NCI-H187 treated with DMSO at 0.1 percent for 48 hours (cell line): ENCODE results near the gene ADGRB2.

ENCODE experiments used
- DNase-seq: peaks from one replicate; lab custom pipeline; 2025; lab: John Stamatoyannopoulos, UW

Gene ADGRB2

GRCh38 chr1:31763671-31764311 lies 349 bp downstream of the ADGRB2 start:
- DNase-seq: no peak

GRCh38 chr1:31762726-31763670 lies 1.1 kb downstream of the ADGRB2 start:
- DNase-seq: no peak

- no peak for DNase-seq
Observed at GRCh38 chr1:31762323-31762722, 1.8 kb downstream of the ADGRB2 start.

GRCh38 chr1:31761883-31762282 lies 2.3 kb downstream of the ADGRB2 start:
- DNase-seq: no peak

GRCh38 chr1:31760471-31761470 lies 3.4 kb downstream of the ADGRB2 start:
- no peak for DNase-seq

- no peak for DNase-seq
Observed at GRCh38 chr1:31759298-31760023, 4.7 kb downstream of the ADGRB2 start.

GRCh38 chr1:31758823-31759222 lies 5.3 kb downstream of the ADGRB2 start:
- no peak for DNase-seq

- no peak for DNase-seq
Observed at GRCh38 chr1:31757989-31758388, 6.2 kb downstream of the ADGRB2 start.

GRCh38 chr1:31757204-31757679 lies 6.9 kb downstream of the ADGRB2 start:
- DNase-seq: no peak

- DNase-seq: no peak
Observed at GRCh38 chr1:31756578-31756977, 7.6 kb downstream of the ADGRB2 start.

- no peak for DNase-seq
Observed at GRCh38 chr1:31755850-31756492, 8.2 kb downstream of the ADGRB2 start.

GRCh38 chr1:31755197-31755611 lies 8.9 kb downstream of the ADGRB2 start:
- no peak for DNase-seq

- DNase-seq: no peak
Observed at GRCh38 chr1:31754397-31754796, 9.7 kb downstream of the ADGRB2 start.

- no peak for DNase-seq
Observed at GRCh38 chr1:31753707-31754349, 10.3 kb downstream of the ADGRB2 start.

GRCh38 chr1:31752952-31753475 lies 11.1 kb downstream of the ADGRB2 start:
- no peak for DNase-seq

- no peak for DNase-seq
Observed at GRCh38 chr1:31752258-31752657, 11.9 kb downstream of the ADGRB2 start.

- DNase-seq: no peak
Observed at GRCh38 chr1:31751822-31752241, 12.3 kb downstream of the ADGRB2 start.

GRCh38 chr1:31750858-31751510 lies 13.2 kb downstream of the ADGRB2 start:
- no peak for DNase-seq
